ENCODE results near the gene BCL2L15.

BCL2L15 gene

GRCh38 chr1:113934511-113935055 is 47.2 kb upstream of the BCL2L15 start:
- TF ChIP-seq ZNF362 (tag by site-specific recombination; IDR thresholded peaks at IDR 0.05) (peak; percentile 78), ZNF335 (tag by site-specific recombination; conservative IDR thresholded peaks at IDR 0.05) (0 out of 2 replicates have a peak, but pooled peaks have one; percentile 22), ZNF148 (tag by site-specific recombination; IDR thresholded peaks at IDR 0.05; ENCODE audit: borderline replicate concordance) (no peak), ZNF571 (tag by site-specific recombination; IDR thresholded peaks at IDR 0.05) (no peak)
- CTCF ChIA-PET: interaction anchor here (1.2 kb wide), 1 partner anchor 14 kb away, joined by 4 read pairs; no protein-coding TSS in a partner anchor
- Histone ChIP-seq H3K9me3 (ENCODE audit: control insufficient read depth, insufficient read depth, low read depth, low read length) (no peaks in the 10 kb centered on the region), H3K4me1 (ENCODE audit: control insufficient read depth, insufficient read depth, low read length) (peaks cover 3% of the 10 kb centered on the region), H3K4me3 (ENCODE audit: low read depth, low read length) (no peak overlapping the region), H3K27ac (ENCODE audit: extremely low read depth, low read depth, low read length) (no peak overlapping the region), H3K36me3 (ENCODE audit: control insufficient read depth in 2 of 2, insufficient read depth in 1 of 2, low read length in 2 of 2) (no peaks in the 10 kb centered on the region; a peak in 1 of 3 replicates)
- POLR2A ChIA-PET: interaction anchor here (0.7 kb wide), 1 partner anchor 983 kb away, joined by 3 read pairs; no protein-coding TSS in a partner anchor

GRCh38 chr1:113934006-113934405 is 46.6 kb upstream of the BCL2L15 start:
- Histone ChIP-seq H3K36me3 (ENCODE audit: control insufficient read depth in 2 of 2, insufficient read depth in 1 of 2, low read length in 2 of 2) (no peaks in the 10 kb centered on the region; a peak in 1 of 3 replicates), H3K27ac (ENCODE audit: extremely low read depth, low read depth, low read length) (no peak overlapping the region), H3K9me3 (ENCODE audit: control insufficient read depth, insufficient read depth, low read depth, low read length) (no peaks in the 10 kb centered on the region), H3K4me3 (ENCODE audit: low read depth, low read length) (no peak overlapping the region), H3K4me1 (ENCODE audit: control insufficient read depth, insufficient read depth, low read length) (peaks cover 3% of the 10 kb centered on the region)
- ChIA-PET CTCF (no interaction called here), POLR2A (no interaction called here)
- no peak for TF ChIP-seq ZNF114 (tag by site-specific recombination; IDR thresholded peaks at IDR 0.05)
- TF ChIP-seq YY2 (tag by site-specific recombination; IDR thresholded peaks at IDR 0.05): no peak
- TF ChIP-seq ZNF704 (tag by site-specific recombination; IDR thresholded peaks at IDR 0.05): no peak
- TF ChIP-seq ZNF202 (tag by site-specific recombination; IDR thresholded peaks at IDR 0.05; ENCODE audit: borderline replicate concordance): no peak
- no peak for TF ChIP-seq ZBTB6 (tag by site-specific recombination; IDR thresholded peaks at IDR 0.05)
- TF ChIP-seq ZNF785 (tag by site-specific recombination; IDR thresholded peaks at IDR 0.05): no peak
- TF ChIP-seq ZNF626 (tag by site-specific recombination; IDR thresholded peaks at IDR 0.05): no peak
- no peak for TF ChIP-seq ZNF639 (tag by site-specific recombination; IDR thresholded peaks at IDR 0.05)
- no peak for TF ChIP-seq ZNF623 (tag by site-specific recombination; IDR thresholded peaks at IDR 0.05)
- TF ChIP-seq ZFP69B (tag by site-specific recombination; IDR thresholded peaks at IDR 0.05): no peak
- no peak for TF ChIP-seq ZNF426 (tag by site-specific recombination; IDR thresholded peaks at IDR 0.05)
- TF ChIP-seq ZNF843 (tag by site-specific recombination; IDR thresholded peaks at IDR 0.05): no peak
- TF ChIP-seq ZNF184 (tag by site-specific recombination; IDR thresholded peaks at IDR 0.05): no peak
- no peak for TF ChIP-seq ZNF302 (tag by site-specific recombination; IDR thresholded peaks at IDR 0.05; ENCODE audit: low read depth)
- TF ChIP-seq ZNF214 (tag by site-specific recombination; IDR thresholded peaks at IDR 0.05; ENCODE audit: borderline replicate concordance): no peak
- TF ChIP-seq ZNF645 (tag by site-specific recombination; IDR thresholded peaks at IDR 0.05): no peak
- TF ChIP-seq MEIS1 (CRISPR knock-in tag; IDR thresholded peaks at IDR 0.05; ENCODE audit: borderline replicate concordance): no peak
- no peak for TF ChIP-seq EGR2 (tag by site-specific recombination; IDR thresholded peaks at IDR 0.05; ENCODE audit: low read depth)
